HG03469 (cell line): Measurements from ENCODE around the gene H2AZ2.
"Not testable (repeated sequence)": the region's sequence is repeated elsewhere in the genome, so short reads cannot be mapped to it uniquely, and the experiment has no call there.

ENCODE experiments used
- ATAC-seq: cut with Tn5 transposase; IDR thresholded peaks from one replicate; pipeline ENCODE4 v1.9.1; 2021; ENCODE audit warnings: mild to moderate bottlenecking, moderate library complexity, moderate number of reproducible peaks; ENCODE audit not compliant: unreplicated experiment

H2AZ2 gene

GRCh38 chr7:44871918-44872317 is 24.0 kb upstream of the H2AZ2 start:
- ATAC-seq = not testable (repeated sequence)

- not testable (repeated sequence) for ATAC-seq
Measured at GRCh38 chr7:44870780-44871179, 22.9 kb upstream of the H2AZ2 start.

GRCh38 chr7:44870336-44870735 is 22.4 kb upstream of the H2AZ2 start:
- not testable (repeated sequence) for ATAC-seq

DNA sequence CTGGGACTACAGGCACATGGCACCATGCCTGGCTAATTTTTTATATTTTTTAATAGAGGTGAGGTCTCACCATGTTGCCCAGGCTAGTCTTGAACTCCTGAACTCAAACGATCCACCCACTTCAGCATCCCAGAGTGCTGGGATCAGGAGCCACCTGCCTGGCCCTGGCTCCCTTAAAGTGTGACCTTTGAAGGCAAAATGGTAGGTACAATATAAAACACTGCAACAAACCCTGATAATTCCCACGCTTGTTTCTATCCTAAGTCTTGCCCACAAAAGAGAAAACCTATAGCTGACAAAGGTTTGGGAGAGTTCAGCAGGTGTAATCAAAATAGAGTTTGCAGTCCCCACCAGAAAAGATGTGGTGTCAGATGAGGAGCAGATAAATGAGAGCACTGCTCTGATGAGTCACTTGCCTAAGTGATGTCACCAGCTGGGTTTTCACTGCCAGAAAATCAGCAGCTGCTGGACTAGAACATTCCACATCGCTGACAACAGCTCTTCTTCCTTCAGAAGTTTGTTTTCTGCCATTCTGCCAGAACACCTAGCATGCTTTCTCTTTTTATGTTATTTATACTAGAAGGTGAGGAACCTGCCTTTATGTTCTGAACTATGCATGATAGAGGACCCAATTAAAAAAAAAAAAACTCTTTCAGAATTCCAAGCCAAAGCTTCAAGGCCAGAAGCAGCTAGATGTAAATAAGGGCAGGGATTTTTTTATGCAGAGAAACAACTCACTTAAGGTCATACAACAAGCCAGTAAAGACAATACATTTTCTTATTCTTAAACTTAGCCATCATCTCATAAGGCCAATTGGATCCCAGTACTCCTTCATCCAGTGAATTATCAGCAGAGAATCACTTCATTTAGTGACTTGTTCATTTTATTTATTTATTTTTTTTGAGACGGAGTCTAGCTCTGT is 19.4 kb upstream of the H2AZ2 start:
- no peak for ATAC-seq

DNA sequence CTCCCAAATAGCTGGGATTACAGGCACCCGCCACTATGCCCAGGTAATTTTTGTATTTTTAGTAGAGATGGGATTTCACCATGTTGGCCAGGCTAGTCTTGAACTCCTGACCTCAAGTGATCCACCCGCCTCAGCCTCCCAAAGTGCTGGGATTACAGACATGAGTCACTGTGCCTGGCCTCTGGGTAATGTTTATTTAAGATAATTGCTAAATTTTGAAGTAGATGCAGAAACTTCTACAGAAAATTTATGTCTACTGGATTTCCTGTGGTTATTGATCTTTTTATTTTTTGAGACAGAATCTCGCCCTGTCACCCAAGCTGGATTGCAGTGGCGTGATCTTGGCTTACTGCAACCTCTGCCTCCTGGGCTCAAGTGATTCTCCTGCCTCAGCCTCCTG is 14.1 kb upstream of the H2AZ2 start:
- ATAC-seq = not testable (repeated sequence)

DNA sequence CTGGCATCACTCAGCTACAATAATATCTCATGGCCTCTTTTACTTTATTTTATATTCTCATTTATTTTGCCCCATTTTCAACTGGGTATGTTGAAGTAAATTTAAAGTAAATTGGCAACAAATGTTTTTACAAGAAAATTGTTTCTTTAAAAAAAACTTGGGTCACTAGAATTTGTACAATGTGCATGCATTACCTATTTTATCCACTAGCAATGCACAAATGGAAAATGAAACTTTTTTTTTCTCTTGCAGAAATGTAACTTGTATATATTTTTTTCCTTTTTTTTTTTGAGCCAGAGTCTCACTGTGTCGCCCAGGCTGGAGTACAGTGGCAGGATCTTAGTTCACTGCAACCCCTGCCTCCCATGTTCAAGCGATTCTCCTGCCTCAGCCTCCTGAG is 10.3 kb upstream of the H2AZ2 start:
- no peak for ATAC-seq

DNA sequence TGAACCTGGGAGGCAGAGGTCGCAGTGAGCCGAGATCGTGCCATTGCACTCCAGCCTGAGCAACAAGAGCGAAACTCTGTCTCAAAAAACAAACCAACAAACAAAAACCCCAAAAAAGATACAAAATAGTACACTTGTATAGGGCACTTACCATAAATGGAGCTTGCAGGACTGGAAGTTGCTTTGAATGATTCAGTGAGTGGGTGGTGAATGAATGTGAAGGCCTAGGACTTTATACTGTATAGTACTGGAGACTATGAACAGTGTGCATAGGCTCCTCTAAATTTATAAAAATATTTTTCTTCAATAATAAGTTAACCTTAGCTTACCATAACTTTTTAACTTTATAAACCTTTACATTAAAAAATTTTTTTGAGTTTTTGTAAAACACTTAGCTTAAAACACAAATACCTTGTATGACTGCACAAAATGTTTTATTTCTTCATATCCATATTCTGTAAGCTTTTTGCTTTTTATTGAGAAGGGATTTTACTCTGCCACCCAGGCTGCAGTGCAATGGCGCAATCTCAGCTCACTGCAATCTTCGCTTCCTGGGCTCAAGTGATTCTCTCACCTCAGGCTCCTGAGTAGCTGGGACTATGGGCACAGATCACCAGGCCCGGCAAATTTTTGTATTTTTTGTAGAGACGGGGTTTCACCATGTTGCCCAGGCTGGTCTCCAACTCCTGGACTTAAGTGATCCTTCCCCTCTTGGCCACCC is 6.9 kb upstream of the H2AZ2 start:
- ATAC-seq = no peak

DNA sequence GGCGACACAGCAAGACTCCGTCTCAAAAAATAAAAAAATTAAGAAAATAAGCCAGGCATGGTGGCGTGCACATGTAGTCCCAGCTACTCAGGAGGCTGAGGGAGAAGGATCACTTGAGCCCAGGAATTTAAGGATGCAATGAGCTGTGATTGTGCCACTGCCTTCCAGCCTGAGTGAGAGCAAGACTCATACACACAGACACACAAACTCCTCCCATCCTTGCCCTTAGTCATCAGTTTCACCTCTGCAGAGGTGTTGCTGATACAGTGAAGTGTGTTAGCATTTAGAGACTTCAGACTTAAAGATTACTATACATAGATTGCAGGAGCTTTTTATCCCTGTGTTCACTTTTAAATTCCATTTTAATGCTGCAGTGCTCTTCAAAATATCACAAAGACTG is 5.5 kb upstream of the H2AZ2 start:
- no peak for ATAC-seq

- no peak for ATAC-seq
Measured at GRCh38 chr7:44852590-44852989, 4.7 kb upstream of the H2AZ2 start.

DNA sequence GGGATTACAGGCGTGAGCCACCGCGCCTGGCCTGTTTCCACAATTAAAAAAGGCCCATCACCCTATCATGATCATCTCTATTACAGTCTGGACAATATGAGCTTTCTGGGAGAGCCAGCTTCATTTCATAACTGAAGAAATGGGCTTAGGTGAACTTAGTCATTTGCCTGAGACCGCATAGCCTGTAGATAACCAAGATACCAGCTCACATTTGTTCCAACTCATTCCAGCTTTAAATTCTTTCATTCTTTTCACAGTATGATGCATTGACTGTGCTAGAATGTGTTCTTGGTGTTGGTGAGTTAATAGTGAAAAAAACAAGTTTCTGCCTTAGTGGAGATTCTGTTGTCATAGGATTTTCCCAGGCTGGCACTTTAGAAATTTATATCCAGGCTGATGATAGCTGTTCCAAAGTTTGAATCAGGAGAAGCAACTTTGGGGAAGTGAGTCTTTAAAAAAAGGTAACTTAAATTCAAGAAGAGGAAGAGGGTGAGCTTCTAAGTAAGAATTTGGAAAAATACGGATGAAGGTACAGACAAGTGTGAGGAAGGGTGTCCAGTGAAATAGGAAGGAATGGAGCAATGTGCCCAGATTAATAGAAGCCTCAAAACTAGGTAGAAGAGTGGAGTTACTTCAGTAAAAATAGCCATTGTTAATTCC is 2.1 kb upstream of the H2AZ2 start:
- ATAC-seq = no peak

DNA sequence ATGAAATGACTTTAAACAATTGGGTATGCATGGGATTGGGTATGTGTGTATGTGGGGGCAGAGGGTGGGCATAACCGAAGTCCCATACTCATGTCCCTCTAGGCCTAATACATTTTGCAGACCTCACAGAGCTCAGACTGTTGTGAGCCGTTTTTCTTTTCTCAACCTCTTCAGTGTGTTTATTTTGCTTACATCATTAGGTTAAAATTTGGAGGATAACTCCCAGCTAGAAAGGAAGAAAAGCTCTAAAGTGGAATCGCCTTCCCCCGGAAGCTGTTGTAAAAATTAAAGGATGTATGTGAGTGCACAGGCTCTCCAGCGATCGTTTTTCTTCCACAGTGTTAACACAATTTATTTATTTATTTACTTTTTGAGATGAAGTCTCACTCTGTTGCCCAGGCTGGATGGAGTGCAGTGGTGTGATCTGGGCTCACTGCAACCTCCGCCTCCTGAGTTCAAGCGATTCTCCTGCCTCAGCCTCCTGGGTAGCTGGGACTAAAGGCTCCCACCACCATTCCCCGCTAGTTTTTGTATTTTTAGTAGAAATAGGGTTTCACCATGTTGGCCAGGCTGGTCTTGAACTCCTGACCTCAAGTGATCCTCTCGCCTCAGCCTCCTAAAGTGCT is 1.5 kb upstream of the H2AZ2 start:
- no peak for ATAC-seq

DNA sequence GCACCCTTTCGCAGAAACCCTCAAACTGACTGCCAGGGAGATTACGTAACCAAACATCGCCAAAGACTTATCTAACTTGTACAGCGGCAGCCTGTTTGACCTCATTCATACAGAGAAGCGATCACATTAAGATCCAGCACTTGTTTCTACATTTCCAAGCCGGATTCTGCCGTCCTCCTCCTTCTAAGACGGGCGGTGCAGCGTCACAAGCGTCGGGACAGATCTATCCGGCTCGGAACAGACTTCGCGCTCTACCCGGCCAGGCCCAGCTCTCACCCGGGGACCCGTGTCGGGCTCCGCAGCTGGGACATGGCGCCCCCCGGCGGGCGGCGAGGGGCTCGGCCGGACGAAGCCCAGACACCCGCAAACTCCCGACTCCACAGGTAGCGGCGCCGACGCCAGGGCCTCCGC is 373 bp downstream of the H2AZ2 start:
- ATAC-seq = peak; percentile 39

- ATAC-seq = no peak
Measured at GRCh38 chr7:44846816-44847508, 925 bp downstream of the H2AZ2 start.

GRCh38 chr7:44846390-44846789 is 1.5 kb downstream of the H2AZ2 start:
- not testable (repeated sequence) for ATAC-seq

DNA sequence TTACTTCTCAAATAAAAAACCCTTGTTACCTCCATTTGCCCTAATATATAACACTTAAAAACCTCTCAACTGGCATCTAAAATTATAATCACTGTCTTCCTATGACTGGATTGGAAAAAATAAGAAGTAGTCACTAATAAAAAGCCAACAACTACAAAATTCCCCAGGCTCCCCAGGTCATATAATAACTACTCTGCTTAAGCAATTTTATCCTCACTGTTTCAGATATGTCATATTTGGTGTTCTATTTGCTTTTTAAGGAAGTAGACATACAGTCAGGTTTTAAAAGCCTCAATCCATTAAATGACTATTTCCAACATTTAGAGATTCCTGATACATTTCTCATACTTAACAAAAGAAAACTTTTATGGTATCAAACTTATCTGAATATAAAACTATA is 2.4 kb downstream of the H2AZ2 start:
- ATAC-seq = no peak

- ATAC-seq = not testable (repeated sequence)
Measured at GRCh38 chr7:44843440-44843839, 4.4 kb downstream of the H2AZ2 start.

DNA sequence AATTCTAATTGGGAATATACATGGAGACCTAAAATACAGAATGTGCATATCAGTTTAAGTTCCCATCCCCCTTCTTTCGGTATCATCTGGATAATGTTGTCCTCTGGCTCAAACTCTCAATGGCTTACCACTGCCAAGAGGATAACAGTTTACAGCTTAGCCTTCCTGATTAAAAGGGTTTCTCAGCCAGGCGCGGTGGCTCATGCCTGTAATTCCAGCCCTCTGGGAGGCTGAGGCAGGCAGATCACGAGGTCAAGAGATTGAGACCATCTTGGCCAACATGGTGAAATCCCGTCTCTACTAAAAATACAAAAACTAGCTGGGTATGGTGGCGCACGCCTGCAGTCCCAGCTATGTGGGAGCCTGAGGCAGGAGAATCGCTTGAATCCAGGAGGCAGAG is 5.2 kb downstream of the H2AZ2 start:
- not testable (repeated sequence) for ATAC-seq

GRCh38 chr7:44838751-44839150 is 9.1 kb downstream of the H2AZ2 start:
- no peak for ATAC-seq

- no peak for ATAC-seq
Measured at GRCh38 chr7:44827567-44827966, 20.3 kb downstream of the H2AZ2 start.

- no peak for ATAC-seq
Measured at GRCh38 chr7:44824894-44825526, 22.9 kb downstream of the H2AZ2 start.
